ENCODE results near the gene GLS. TPM values are rescaled to one million over a fixed set of nuclear protein-coding genes. Genes with fewer than 3 reads are reported as not detected.
A peak's percentile ranks its signal among the peaks of the same experiment; 100 is the strongest.

GLS gene
- total RNA-seq, 1 donor: 588 TPM

DNA sequence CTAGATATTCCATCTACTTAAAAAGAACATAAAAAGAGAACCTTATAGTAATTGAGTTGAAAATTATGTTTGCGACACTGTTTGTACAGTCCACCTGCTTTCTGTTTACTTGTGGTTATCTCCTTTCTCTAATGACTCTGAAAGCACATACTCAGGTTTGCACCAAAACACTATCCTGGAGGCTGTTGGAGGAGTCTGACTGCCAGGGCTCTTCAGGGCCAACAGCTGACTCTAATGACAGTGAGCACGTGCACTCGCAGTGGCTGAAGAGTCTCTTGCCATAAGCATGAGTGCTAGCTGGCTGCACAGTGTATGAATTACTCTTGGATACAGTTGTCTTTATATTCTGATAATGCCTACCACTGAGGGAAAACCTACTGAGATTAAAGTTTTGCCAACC lies 16.7 kb upstream of the GLS start:
- peak overlapping the region; percentile 86 for H3K27ac ChIP-seq (ENCODE audit: low read depth, low read length)
- no peaks in the 10 kb centered on the region for H3K9me3 ChIP-seq (ENCODE audit: low read depth, low read length)
- H4K20me1 ChIP-seq (ENCODE audit: insufficient read depth, low read length): no peaks in the 10 kb centered on the region
- H3K36me3 ChIP-seq (ENCODE audit: insufficient read depth, low read length): no peaks in the 10 kb centered on the region
- no peak for DNase-seq (ENCODE audit: insufficient read length, low spot score, missing footprints)
- H3K4me2 ChIP-seq (ENCODE audit: insufficient read depth, low read length): peak overlapping the region; percentile 29
- no peaks in the 10 kb centered on the region for H3K27me3 ChIP-seq (ENCODE audit: insufficient read depth, low read length)
- H2AFZ ChIP-seq (ENCODE audit: low read length): no peak overlapping the region
- H3K4me1 ChIP-seq (ENCODE audit: insufficient read depth, low read length): peaks cover 67% of the 10 kb centered on the region
- no peak for TF ChIP-seq CTCF (IDR thresholded peaks at IDR 0.05; ENCODE audit: extremely low read depth, low read depth, low read length)
- H3K79me2 ChIP-seq (ENCODE audit: insufficient read depth, low read length): no peaks in the 10 kb centered on the region
- H3K4me3 ChIP-seq (ENCODE audit: insufficient read depth, low read length): no peak overlapping the region

GRCh38 chr2:190864375-190864774 lies 16.2 kb upstream of the GLS start:
- Histone ChIP-seq H4K20me1 (ENCODE audit: insufficient read depth, low read length) (no peaks in the 10 kb centered on the region), H3K27me3 (ENCODE audit: insufficient read depth, low read length) (no peaks in the 10 kb centered on the region), H3K27ac (ENCODE audit: low read depth, low read length) (peak overlapping the region; percentile 86), H3K4me3 (ENCODE audit: insufficient read depth, low read length) (no peak overlapping the region), H3K79me2 (ENCODE audit: insufficient read depth, low read length) (no peaks in the 10 kb centered on the region), H3K4me2 (ENCODE audit: insufficient read depth, low read length) (peak overlapping the region; percentile 29), H3K9me3 (ENCODE audit: low read depth, low read length) (no peaks in the 10 kb centered on the region), H2AFZ (ENCODE audit: low read length) (no peak overlapping the region), H3K36me3 (ENCODE audit: insufficient read depth, low read length) (no peaks in the 10 kb centered on the region), H3K4me1 (ENCODE audit: insufficient read depth, low read length) (peaks cover 62% of the 10 kb centered on the region)
- TF ChIP-seq CTCF (IDR thresholded peaks at IDR 0.05; ENCODE audit: extremely low read depth, low read depth, low read length): no peak
- no peak for DNase-seq (ENCODE audit: insufficient read length, low spot score, missing footprints)

DNA sequence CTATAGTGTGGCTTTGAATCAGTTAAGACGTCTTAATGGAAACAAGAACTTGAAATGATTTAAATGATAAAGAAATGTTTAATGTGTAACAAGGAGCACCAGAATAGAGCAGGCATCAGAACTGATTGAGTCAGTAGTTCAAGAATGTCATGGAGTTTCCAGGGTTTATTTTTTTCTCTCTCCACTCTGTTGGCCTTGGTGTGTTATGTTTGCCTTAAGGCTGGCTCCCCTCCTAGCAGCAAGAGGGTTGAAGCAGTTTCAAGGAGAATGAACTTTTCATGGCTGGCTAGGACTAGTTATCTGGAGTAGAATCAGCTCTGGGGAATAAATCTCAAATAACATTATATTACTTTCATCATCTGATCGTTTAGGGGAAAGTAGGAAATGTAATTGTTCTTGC lies 13.4 kb upstream of the GLS start:
- Histone ChIP-seq H3K27ac (ENCODE audit: low read depth, low read length) (peak overlapping the region; percentile 62), H3K4me1 (ENCODE audit: insufficient read depth, low read length) (peaks cover 40% of the 10 kb centered on the region)

DNA sequence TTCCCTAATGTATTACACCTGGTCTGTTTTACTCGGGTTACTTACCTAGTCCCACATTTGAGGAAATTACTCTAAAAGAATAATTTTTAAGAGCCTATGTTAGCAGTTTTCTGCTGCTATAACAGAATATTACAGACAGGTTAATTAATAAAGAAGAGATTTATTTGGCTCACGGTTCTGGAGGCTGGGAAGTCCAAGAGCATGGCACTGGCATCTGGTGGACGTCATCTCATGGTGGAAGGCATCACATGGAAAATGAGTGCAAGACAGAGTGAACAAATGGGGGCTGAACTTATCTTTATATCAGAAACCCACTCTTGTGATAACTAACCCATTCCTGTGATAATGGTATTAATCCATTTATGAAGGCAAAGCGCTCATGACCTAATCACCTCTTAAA lies 12.8 kb upstream of the GLS start:
- Histone ChIP-seq H3K79me2 (ENCODE audit: insufficient read depth, low read length) (no peaks in the 10 kb centered on the region), H3K27ac (ENCODE audit: low read depth, low read length) (peak overlapping the region; percentile 62), H4K20me1 (ENCODE audit: insufficient read depth, low read length) (no peaks in the 10 kb centered on the region), H3K27me3 (ENCODE audit: insufficient read depth, low read length) (no peaks in the 10 kb centered on the region), H3K9me3 (ENCODE audit: low read depth, low read length) (no peaks in the 10 kb centered on the region), H3K4me1 (ENCODE audit: insufficient read depth, low read length) (peaks cover 35% of the 10 kb centered on the region), H3K4me2 (ENCODE audit: insufficient read depth, low read length) (no peak overlapping the region), H3K36me3 (ENCODE audit: insufficient read depth, low read length) (no peaks in the 10 kb centered on the region), H2AFZ (ENCODE audit: low read length) (no peak overlapping the region), H3K4me3 (ENCODE audit: insufficient read depth, low read length) (no peak overlapping the region)
- DNase-seq (ENCODE audit: insufficient read length, low spot score, missing footprints): no peak
- no peak for TF ChIP-seq CTCF (IDR thresholded peaks at IDR 0.05; ENCODE audit: extremely low read depth, low read depth, low read length)

More for the DNA sequence above, 13.4 kb upstream of the GLS start:
- Histone ChIP-seq H2AFZ (ENCODE audit: low read length) (no peak overlapping the region), H3K79me2 (ENCODE audit: insufficient read depth, low read length) (no peaks in the 10 kb centered on the region), H4K20me1 (ENCODE audit: insufficient read depth, low read length) (no peaks in the 10 kb centered on the region), H3K4me2 (ENCODE audit: insufficient read depth, low read length) (peak overlapping the region; percentile 6), H3K36me3 (ENCODE audit: insufficient read depth, low read length) (no peaks in the 10 kb centered on the region), H3K27me3 (ENCODE audit: insufficient read depth, low read length) (no peaks in the 10 kb centered on the region), H3K9me3 (ENCODE audit: low read depth, low read length) (no peaks in the 10 kb centered on the region), H3K4me3 (ENCODE audit: insufficient read depth, low read length) (no peak overlapping the region)
- DNase-seq (ENCODE audit: insufficient read length, low spot score, missing footprints): peak; percentile 50
- no peak for TF ChIP-seq CTCF (IDR thresholded peaks at IDR 0.05; ENCODE audit: extremely low read depth, low read depth, low read length)

Data from osteoblast (primary cell).